Stimulated activated naive CD8-positive, alpha-beta T cell treated with anti-CD3 and anti-CD28 coated beads, Interleukin-15, Interleukin-2, amounts not matched to agents 100 ng/mL and 50 ng/mL, for 24 hours (primary cell): ENCODE measurements around the gene KIFAP3.
"Not testable (repeated sequence)": the region's sequence is repeated elsewhere in the genome, so short reads cannot be mapped to it uniquely, and the experiment has no call there.

Experiments used
- H3K27ac Mint-ChIP-seq: one replicate; pipeline ENCODE4 v1.8.0; 2021; ENCODE audit warnings: mild to moderate bottlenecking, mixed read lengths
- H3K27me3 Mint-ChIP-seq: one replicate; pipeline ENCODE4 v1.8.0; 2021; ENCODE audit warnings: mixed read lengths
- H3K36me3 Mint-ChIP-seq: one replicate; pipeline ENCODE4 v1.8.0; 2021; ENCODE audit warnings: low read depth, mixed read lengths
- H3K4me1 Mint-ChIP-seq: one replicate; pipeline ENCODE4 v1.8.0; 2021; ENCODE audit warnings: low read depth, mixed read lengths
- H3K4me3 Mint-ChIP-seq: one replicate; pipeline ENCODE4 v1.8.0; 2021; ENCODE audit warnings: mild to moderate bottlenecking, mixed read lengths
- H3K9me3 Mint-ChIP-seq: one replicate; pipeline ENCODE4 v1.8.0; 2021; ENCODE audit warnings: mixed read lengths

The KIFAP3 gene

GRCh38 chr1:170074250-170075157, at the start of gene KIFAP3:
KIFAP3 (minus strand) TSS chr1:170074695; CDS start chr1:170074467, 228 bp downstream.
- Mint-ChIP-seq H3K36me3 (no peaks in the 10 kb centered on the region), H3K4me3 (peak within 1 kb of the TSS; percentile 91), H3K27ac (peak within 1 kb of the TSS; percentile 91), H3K9me3 (peaks cover 5% of the 10 kb centered on the region), H3K27me3 (no peaks in the 10 kb centered on the region), H3K4me1 (peaks cover 49% of the 10 kb centered on the region)

GRCh38 chr1:170122366-170122765, 47.9 kb upstream of the KIFAP3 start:
- Mint-ChIP-seq H3K9me3 (peaks cover 16% of the 10 kb centered on the region), H3K4me1 (no peaks in the 10 kb centered on the region), H3K36me3 (no peaks in the 10 kb centered on the region), H3K4me3 (no peak overlapping the region), H3K27ac (no peak overlapping the region), H3K27me3 (peaks cover 18% of the 10 kb centered on the region)

- H3K9me3 Mint-ChIP-seq, result no peaks in the 10 kb centered on the region
- H3K27ac Mint-ChIP-seq, result no peak overlapping the region
- H3K36me3 Mint-ChIP-seq, result no peaks in the 10 kb centered on the region
- H3K4me3 Mint-ChIP-seq, result no peak overlapping the region
- peaks cover 27% of the 10 kb centered on the region for H3K27me3 Mint-ChIP-seq
- H3K4me1 Mint-ChIP-seq, result no peaks in the 10 kb centered on the region
These were observed 40.4 kb upstream of the KIFAP3 start for GRCh38 chr1:170114906-170115305.

GRCh38 chr1:170113140-170113539, 38.6 kb upstream of the KIFAP3 start:
- peaks cover 18% of the 10 kb centered on the region for H3K27me3 Mint-ChIP-seq
- not testable (repeated sequence) for H3K36me3 Mint-ChIP-seq, H3K9me3 Mint-ChIP-seq, H3K4me1 Mint-ChIP-seq, H3K27ac Mint-ChIP-seq, H3K4me3 Mint-ChIP-seq

GRCh38 chr1:170097449-170097948, 23.0 kb upstream of the KIFAP3 start:
- Mint-ChIP-seq H3K27ac (no peak overlapping the region), H3K27me3 (peaks cover 19% of the 10 kb centered on the region), H3K4me3 (no peak overlapping the region), H3K9me3 (peaks cover 4% of the 10 kb centered on the region), H3K4me1 (no peaks in the 10 kb centered on the region), H3K36me3 (no peaks in the 10 kb centered on the region)

- H3K27ac Mint-ChIP-seq, result no peak overlapping the region
- no peaks in the 10 kb centered on the region for H3K4me1 Mint-ChIP-seq
- no peaks in the 10 kb centered on the region for H3K36me3 Mint-ChIP-seq
- H3K4me3 Mint-ChIP-seq, result no peak overlapping the region
- H3K27me3 Mint-ChIP-seq, result peaks cover 19% of the 10 kb centered on the region
- H3K9me3 Mint-ChIP-seq, result peaks cover 4% of the 10 kb centered on the region
These were observed 22.4 kb upstream of the KIFAP3 start for GRCh38 chr1:170096806-170097340.

GRCh38 chr1:170095976-170096748, 21.7 kb upstream of the KIFAP3 start:
- Mint-ChIP-seq H3K36me3 (no peaks in the 10 kb centered on the region), H3K4me1 (no peaks in the 10 kb centered on the region), H3K27ac (no peak overlapping the region)

GRCh38 chr1:170094697-170095616, 20.5 kb upstream of the KIFAP3 start:
- not testable (repeated sequence) for H3K9me3 Mint-ChIP-seq, H3K36me3 Mint-ChIP-seq, H3K4me1 Mint-ChIP-seq, H3K4me3 Mint-ChIP-seq, H3K27ac Mint-ChIP-seq
- H3K27me3 Mint-ChIP-seq, result peaks cover 18% of the 10 kb centered on the region

More at GRCh38 chr1:170095976-170096748, 21.7 kb upstream of the KIFAP3 start:
- peaks cover 4% of the 10 kb centered on the region for H3K9me3 Mint-ChIP-seq
- H3K27me3 Mint-ChIP-seq, result peaks cover 19% of the 10 kb centered on the region
- H3K4me3 Mint-ChIP-seq, result no peak overlapping the region

- Mint-ChIP-seq H3K4me1 (no peaks in the 10 kb centered on the region), H3K27ac (no peak overlapping the region)
These were observed 12.0 kb upstream of the KIFAP3 start for GRCh38 chr1:170086399-170087032.

GRCh38 chr1:170085091-170085490, 10.6 kb upstream of the KIFAP3 start:
- no peaks in the 10 kb centered on the region for H3K4me1 Mint-ChIP-seq
- H3K4me3 Mint-ChIP-seq, result no peak overlapping the region
- peaks cover 4% of the 10 kb centered on the region for H3K27me3 Mint-ChIP-seq
- H3K9me3 Mint-ChIP-seq, result no peaks in the 10 kb centered on the region
- no peak overlapping the region for H3K27ac Mint-ChIP-seq
- H3K36me3 Mint-ChIP-seq, result no peaks in the 10 kb centered on the region

More at GRCh38 chr1:170086399-170087032, 12.0 kb upstream of the KIFAP3 start:
- no peaks in the 10 kb centered on the region for H3K36me3 Mint-ChIP-seq
- H3K27me3 Mint-ChIP-seq, result peaks cover 4% of the 10 kb centered on the region
- no peak overlapping the region for H3K4me3 Mint-ChIP-seq
- no peaks in the 10 kb centered on the region for H3K9me3 Mint-ChIP-seq

GRCh38 chr1:170078610-170079189, 4.2 kb upstream of the KIFAP3 start:
- Mint-ChIP-seq H3K4me1 (peaks cover 18% of the 10 kb centered on the region), H3K9me3 (peaks cover 5% of the 10 kb centered on the region), H3K4me3 (no peak overlapping the region), H3K27me3 (no peaks in the 10 kb centered on the region), H3K27ac (no peak overlapping the region), H3K36me3 (no peaks in the 10 kb centered on the region)

GRCh38 chr1:170077926-170078325, 3.4 kb upstream of the KIFAP3 start:
- Mint-ChIP-seq H3K36me3 (no peaks in the 10 kb centered on the region), H3K4me3 (no peak overlapping the region), H3K27me3 (no peaks in the 10 kb centered on the region), H3K4me1 (peaks cover 22% of the 10 kb centered on the region), H3K9me3 (peaks cover 5% of the 10 kb centered on the region), H3K27ac (no peak overlapping the region)

- not testable (repeated sequence) for H3K4me3 Mint-ChIP-seq, H3K27me3 Mint-ChIP-seq, H3K36me3 Mint-ChIP-seq, H3K27ac Mint-ChIP-seq, H3K9me3 Mint-ChIP-seq
- H3K4me1 Mint-ChIP-seq, result peaks cover 28% of the 10 kb centered on the region
These were observed 2.5 kb upstream of the KIFAP3 start for GRCh38 chr1:170076952-170077351.
